Measurements from ENCODE around the gene TEX2. TPM values are rescaled to one million over a fixed set of nuclear protein-coding genes. Genes with fewer than 3 reads are reported as not detected.

The TEX2 gene
- total RNA-seq, 1 donor from 2014 or later = 8.1 TPM

DNA sequence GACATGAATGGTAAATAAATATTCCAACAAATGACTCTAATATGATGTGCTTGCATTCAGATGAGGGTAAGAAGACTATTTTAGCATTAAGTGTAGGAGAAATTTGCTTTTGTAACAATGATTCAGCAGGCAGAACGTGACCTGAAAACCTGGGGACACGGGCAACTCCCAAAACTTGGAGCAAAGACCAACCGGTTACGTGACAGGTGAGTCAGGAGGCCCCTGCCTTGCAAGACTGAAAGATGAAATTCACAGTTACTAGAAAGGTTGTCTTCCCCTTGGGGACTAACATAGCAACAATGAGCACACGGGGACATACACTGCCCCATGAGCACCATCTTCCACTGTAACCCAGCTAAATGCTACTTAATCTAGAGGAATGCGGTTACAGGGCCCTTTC is 99.6 kb downstream of the TEX2 start:
- Mint-ChIP-seq H3K36me3 (ENCODE audit: low read depth) (peaks cover 4% of the 10 kb centered on the region), H3K4me1 (no peaks in the 10 kb centered on the region), H3K27me3 (no peaks in the 10 kb centered on the region), H3K4me3 (no peak overlapping the region), H3K9me3 (no peaks in the 10 kb centered on the region), H3K27ac (no peak overlapping the region)
- CTCF ChIA-PET = no interaction called here
- POLR2A ChIA-PET = no interaction called here
- DNase-seq (no peak), ATAC-seq (ENCODE audit: low read depth) (no peak)
- TF ChIP-seq, protein P1, sequence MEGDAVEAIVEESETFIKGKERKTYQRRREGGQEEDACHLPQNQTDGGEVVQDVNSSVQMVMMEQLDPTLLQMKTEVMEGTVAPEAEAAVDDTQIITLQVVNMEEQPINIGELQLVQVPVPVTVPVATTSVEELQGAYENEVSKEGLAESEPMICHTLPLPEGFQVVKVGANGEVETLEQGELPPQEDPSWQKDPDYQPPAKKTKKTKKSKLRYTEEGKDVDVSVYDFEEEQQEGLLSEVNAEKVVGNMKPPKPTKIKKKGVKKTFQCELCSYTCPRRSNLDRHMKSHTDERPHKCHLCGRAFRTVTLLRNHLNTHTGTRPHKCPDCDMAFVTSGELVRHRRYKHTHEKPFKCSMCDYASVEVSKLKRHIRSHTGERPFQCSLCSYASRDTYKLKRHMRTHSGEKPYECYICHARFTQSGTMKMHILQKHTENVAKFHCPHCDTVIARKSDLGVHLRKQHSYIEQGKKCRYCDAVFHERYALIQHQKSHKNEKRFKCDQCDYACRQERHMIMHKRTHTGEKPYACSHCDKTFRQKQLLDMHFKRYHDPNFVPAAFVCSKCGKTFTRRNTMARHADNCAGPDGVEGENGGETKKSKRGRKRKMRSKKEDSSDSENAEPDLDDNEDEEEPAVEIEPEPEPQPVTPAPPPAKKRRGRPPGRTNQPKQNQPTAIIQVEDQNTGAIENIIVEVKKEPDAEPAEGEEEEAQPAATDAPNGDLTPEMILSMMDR (IDR thresholded peaks at IDR 0.05) = no peak
- intact Hi-C loops (cut with micrococcal nuclease) = no loop called here

DNA sequence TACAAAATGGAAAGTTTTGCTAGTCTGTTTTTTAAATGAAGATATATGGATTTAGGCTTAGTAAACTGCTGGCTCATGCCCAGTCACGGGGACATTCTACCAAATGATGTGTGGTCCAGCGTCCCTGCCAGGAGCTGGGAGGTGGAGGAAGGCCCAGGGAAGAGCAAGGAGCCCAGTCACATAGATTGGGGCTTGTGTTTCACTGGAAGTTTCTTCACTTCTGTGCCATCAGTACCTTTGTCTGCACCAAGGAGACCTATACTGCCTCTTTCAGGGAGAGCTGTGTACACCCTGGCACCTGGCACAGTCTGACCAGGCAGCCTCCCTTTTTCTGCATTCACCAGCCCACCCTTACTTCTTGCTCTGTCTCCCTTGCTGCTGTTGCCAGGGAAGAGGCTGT is 100.5 kb downstream of the TEX2 start:
- H3K4me1 Mint-ChIP-seq = no peaks in the 10 kb centered on the region
- ATAC-seq (ENCODE audit: low read depth) (no peak), DNase-seq (no peak)
- H3K27me3 Mint-ChIP-seq = no peaks in the 10 kb centered on the region
- intact Hi-C loops (cut with micrococcal nuclease) = no loop called here
- TF ChIP-seq, protein P1 (IDR thresholded peaks at IDR 0.05) = no peak
- H3K27ac Mint-ChIP-seq = no peak overlapping the region
- peaks cover 2% of the 10 kb centered on the region for H3K36me3 Mint-ChIP-seq (ENCODE audit: low read depth)
- POLR2A ChIA-PET = no interaction called here
- CTCF ChIA-PET = no interaction called here
- H3K9me3 Mint-ChIP-seq = no peaks in the 10 kb centered on the region
- no peak overlapping the region for H3K4me3 Mint-ChIP-seq

DNA sequence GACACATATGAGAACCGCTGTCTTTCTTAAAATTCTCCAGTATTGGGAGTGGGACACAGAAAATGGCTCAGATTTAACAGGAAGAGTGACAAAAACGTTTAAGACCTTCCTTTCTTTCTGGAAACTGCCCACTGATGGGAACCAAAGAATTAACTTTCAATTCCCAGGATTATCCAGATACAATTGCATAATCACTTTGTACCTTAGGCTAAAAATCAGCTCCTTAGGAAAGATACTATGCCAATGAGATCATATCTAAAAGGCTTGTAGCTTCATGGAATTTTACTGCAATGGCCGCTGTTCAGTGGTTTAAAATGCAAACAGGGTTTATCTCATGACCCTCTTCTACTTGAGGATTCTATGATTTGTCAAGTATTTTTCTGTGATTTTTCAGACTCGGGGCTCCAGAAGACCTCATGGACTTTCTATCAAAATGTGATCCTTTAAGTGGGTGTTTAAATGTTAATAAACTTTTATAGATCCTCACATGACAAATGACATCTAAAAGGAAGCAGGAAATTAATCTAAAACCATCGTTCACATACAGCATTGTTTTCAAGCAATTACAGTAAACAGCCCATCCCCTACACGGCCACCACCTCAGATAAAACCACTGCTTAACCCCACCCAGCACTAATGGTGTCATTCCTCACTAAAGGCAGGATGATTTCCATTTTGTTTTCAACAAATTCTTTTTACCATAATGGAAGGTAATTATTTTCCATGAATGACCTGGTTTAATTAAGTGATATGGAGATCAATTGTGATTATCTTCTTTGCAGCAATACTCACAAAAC is 101.5 kb downstream of the TEX2 start:
- POLR2A ChIA-PET = no interaction called here
- H3K27me3 Mint-ChIP-seq = no peaks in the 10 kb centered on the region
- no peak overlapping the region for H3K4me3 Mint-ChIP-seq
- intact Hi-C loops (cut with micrococcal nuclease) = no loop called here
- CTCF ChIA-PET = no interaction called here
- H3K27ac Mint-ChIP-seq = no peak overlapping the region
- H3K4me1 Mint-ChIP-seq = no peaks in the 10 kb centered on the region
- no peak for DNase-seq
- no peaks in the 10 kb centered on the region for H3K36me3 Mint-ChIP-seq (ENCODE audit: low read depth)
- ATAC-seq (ENCODE audit: low read depth) = no peak
- H3K9me3 Mint-ChIP-seq = no peaks in the 10 kb centered on the region
- TF ChIP-seq, protein P1 (IDR thresholded peaks at IDR 0.05) = no peak

DNA sequence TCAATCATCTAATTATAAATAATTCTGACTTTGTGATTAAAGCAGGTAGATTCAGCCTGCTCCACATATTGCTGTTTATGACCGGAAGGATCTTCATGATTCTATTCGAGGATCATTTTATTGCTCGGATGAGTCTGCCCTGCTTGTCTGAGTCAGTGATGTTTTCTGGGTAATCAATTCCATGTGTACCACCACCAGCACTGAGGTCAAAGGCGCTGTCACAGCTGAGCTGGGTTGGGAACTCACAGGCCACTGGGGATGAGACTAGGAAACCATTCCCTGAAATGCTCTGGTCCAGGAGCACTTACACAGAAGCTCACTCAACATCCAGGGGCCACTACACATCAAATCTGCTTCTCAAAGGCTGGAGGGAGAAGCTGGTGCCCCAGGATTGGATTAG is 102.7 kb downstream of the TEX2 start:
- Mint-ChIP-seq H3K27ac (no peak overlapping the region), H3K9me3 (no peaks in the 10 kb centered on the region), H3K4me1 (no peaks in the 10 kb centered on the region), H3K36me3 (ENCODE audit: low read depth) (no peaks in the 10 kb centered on the region), H3K27me3 (no peaks in the 10 kb centered on the region), H3K4me3 (no peak overlapping the region)
- no peak for ATAC-seq (ENCODE audit: low read depth)
- intact Hi-C loops (cut with micrococcal nuclease) = no loop called here
- POLR2A ChIA-PET = interaction anchor here (1.0 kb wide), 1 partner anchor 14 kb away, joined by 3 read pairs; no protein-coding TSS in a partner anchor
- CTCF ChIA-PET = interaction anchor here (1.2 kb wide), 1 partner anchor 131 kb away, joined by 3 read pairs; no protein-coding TSS in a partner anchor
- TF ChIP-seq, protein P1 (IDR thresholded peaks at IDR 0.05) = no peak
- DNase-seq = no peak

DNA sequence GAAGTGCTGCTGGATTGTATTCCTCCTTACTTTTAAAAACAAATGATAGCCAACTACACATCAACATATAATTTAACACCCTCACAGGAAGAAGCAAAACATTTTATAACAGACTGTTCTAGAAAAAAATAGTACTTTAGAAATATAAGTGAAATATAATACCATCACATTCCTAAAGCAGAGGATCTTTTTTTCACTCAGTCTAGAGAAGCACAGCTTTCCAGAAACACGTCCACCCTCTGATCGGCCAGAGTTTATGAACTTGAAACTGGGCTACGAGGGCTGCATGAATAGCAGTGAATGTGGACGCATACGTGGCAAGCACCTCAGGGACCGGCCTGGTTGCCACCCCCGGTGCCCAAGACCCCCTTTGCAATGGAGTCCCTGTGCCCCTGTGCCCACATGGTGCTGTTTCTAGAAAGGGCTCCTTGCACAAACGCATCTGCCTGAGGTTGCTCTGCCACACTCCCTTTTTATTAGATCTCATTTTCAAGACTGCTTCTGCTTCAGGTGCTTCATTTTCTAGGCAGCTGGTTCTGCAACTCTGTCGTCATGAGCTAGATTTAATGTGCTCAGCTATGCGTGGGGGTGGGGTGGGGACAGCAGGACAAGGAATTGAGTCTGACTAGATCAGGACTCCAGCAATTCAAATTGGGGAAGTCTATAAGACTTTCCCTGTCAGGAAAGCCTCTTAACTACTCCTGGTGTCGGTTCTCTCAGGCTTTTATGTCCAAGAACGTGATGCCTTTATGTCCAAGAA is 104.0 kb downstream of the TEX2 start:
- DNase-seq = no peak
- TF ChIP-seq, protein P1 (IDR thresholded peaks at IDR 0.05) = no peak
- Mint-ChIP-seq H3K4me3 (no peak overlapping the region), H3K27ac (no peak overlapping the region), H3K27me3 (no peaks in the 10 kb centered on the region), H3K36me3 (ENCODE audit: low read depth) (no peaks in the 10 kb centered on the region), H3K9me3 (no peaks in the 10 kb centered on the region), H3K4me1 (no peaks in the 10 kb centered on the region)
- POLR2A ChIA-PET = no interaction called here
- intact Hi-C loops (cut with micrococcal nuclease) = no loop called here
- no peak for ATAC-seq (ENCODE audit: low read depth)
- CTCF ChIA-PET = no interaction called here

All from activated B cell treated with CpG ODN at 0.5 μM for 24 hours (primary cell).